ENCODE data around the gene PLPP4.

GRCh38 chr10:120490288-120490687, 33.3 kb downstream of the PLPP4 start:
- TF ChIP-seq CTCF (IDR thresholded peaks at IDR 0.05 in 8 of 11, conservative IDR thresholded peaks at IDR 0.05 in 3 of 11): no peak
- TF ChIP-seq POLR2A (IDR thresholded peaks at IDR 0.05): no peak
